NCI-H2227 (cell line): ENCODE results near the gene LDLRAD3.

Experiments used
- DNase-seq: peaks from one replicate; lab custom pipeline; 2025; ENCODE audit not compliant: unreplicated experiment; lab: John Stamatoyannopoulos, UW

Gene LDLRAD3

GRCh38 chr11:36070213-36070953, 126.5 kb downstream of the LDLRAD3 start:
- DNase-seq: no peak

- no peak for DNase-seq
Measured at GRCh38 chr11:36070954-36071330, 127.1 kb downstream of the LDLRAD3 start.

GRCh38 chr11:36071917-36072500, 128.1 kb downstream of the LDLRAD3 start:
- no peak for DNase-seq

- DNase-seq: peak; percentile 18
Measured at GRCh38 chr11:36073411-36074203, 129.7 kb downstream of the LDLRAD3 start.

- DNase-seq: no peak
Measured at GRCh38 chr11:36074941-36075431, 131.1 kb downstream of the LDLRAD3 start.

- DNase-seq: no peak
Measured at GRCh38 chr11:36077368-36077767, 133.5 kb downstream of the LDLRAD3 start.

GRCh38 chr11:36077886-36078685, 134.2 kb downstream of the LDLRAD3 start:
- no peak for DNase-seq

- DNase-seq: no peak
Measured at GRCh38 chr11:36078686-36079055, 134.8 kb downstream of the LDLRAD3 start.

GRCh38 chr11:36079878-36080675, 136.2 kb downstream of the LDLRAD3 start:
- DNase-seq: no peak

GRCh38 chr11:36081274-36081945, 137.5 kb downstream of the LDLRAD3 start:
- no peak for DNase-seq

- no peak for DNase-seq
Measured at GRCh38 chr11:36086366-36086765, 142.5 kb downstream of the LDLRAD3 start.

GRCh38 chr11:36088266-36088972, 144.6 kb downstream of the LDLRAD3 start:
- no peak for DNase-seq

- no peak for DNase-seq
Measured at GRCh38 chr11:36089920-36090319, 146.1 kb downstream of the LDLRAD3 start.

GRCh38 chr11:36090356-36091109, 146.7 kb downstream of the LDLRAD3 start:
- DNase-seq: no peak

- no peak for DNase-seq
Measured at GRCh38 chr11:36091256-36091811, 147.5 kb downstream of the LDLRAD3 start.

GRCh38 chr11:36092314-36093030, 148.6 kb downstream of the LDLRAD3 start:
- DNase-seq: no peak

GRCh38 chr11:36093548-36093947, 149.7 kb downstream of the LDLRAD3 start:
- DNase-seq: no peak
